ENCODE results near the gene FOXP1.

DNA sequence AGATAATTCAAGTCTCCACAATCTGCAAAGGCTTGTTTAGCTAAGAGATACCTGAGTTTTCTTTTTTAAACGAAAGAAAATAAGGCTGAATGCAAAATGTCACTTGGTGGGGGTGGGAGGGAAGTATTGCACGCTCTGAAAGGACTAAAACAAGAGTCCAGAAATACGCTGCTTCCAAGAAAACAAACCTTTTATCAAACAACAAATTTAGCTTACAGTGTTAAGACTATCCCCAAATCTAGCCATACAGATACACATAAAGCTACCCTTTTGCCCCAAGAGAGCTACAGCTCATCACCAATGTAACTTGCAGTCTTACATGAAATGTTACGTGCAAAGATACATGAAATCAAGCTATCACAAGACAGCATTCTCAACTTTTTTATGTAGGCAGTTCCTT lies 522.5 kb downstream of the FOXP1 start:
- TF ChIP-seq EZH2 (IDR thresholded peaks at IDR 0.05; ENCODE audit: insufficient read depth, poor library complexity, severe bottlenecking) (no peak), EZH2phosphoT487 (IDR thresholded peaks at IDR 0.05; ENCODE audit: insufficient read depth, low read depth) (no peak)
